ENCODE measurements around the gene LRMDA. TPM values are rescaled to one million over a fixed set of nuclear protein-coding genes. Genes with fewer than 3 reads are reported as not detected.

LRMDA gene
- total and polyA plus RNA-seq, 10 of the 15 experiments (the other 5 are each of a cell fraction or from before 2014, with no cell fraction given) = 0.07 to 0.54 (median 0.29) TPM; not detected in 4

- TF ChIP-seq ZSCAN29 (IDR thresholded peaks at IDR 0.05) (no peak), SKIL (IDR thresholded peaks at IDR 0.05; ENCODE audit: low read depth, poor library complexity, severe bottlenecking) (no peak), REST (IDR thresholded peaks at IDR 0.05; ENCODE audit: low read depth, low read length) (no peak), HDAC2 (IDR thresholded peaks at IDR 0.05) (no peak)
Observed at GRCh38 chr10:76479103-76479790, 1047.8 kb downstream of the LRMDA start (continued).

- no peaks in the 10 kb centered on the region for H4K20me1 ChIP-seq (ENCODE audit: control insufficient read depth, insufficient read depth)
- no peaks in the 10 kb centered on the region for H3K27me3 ChIP-seq (replicated peaks in 1 of 2; ENCODE audit: control insufficient read depth in 2 of 2, insufficient read depth in 2 of 2, low read length in 1 of 2)
- CTCF ChIA-PET = interaction anchor here (0.7 kb wide), 1 partner anchor 64 kb away, joined by 3 read pairs; no protein-coding TSS in a partner anchor
- no peak for TF ChIP-seq CHD4 (IDR thresholded peaks at IDR 0.05)
- no peak for TF ChIP-seq STAT3 (IDR thresholded peaks at IDR 0.05; ENCODE audit: low read depth, low read length)
- no peak overlapping the region for H3K4me2 ChIP-seq (ENCODE audit: control insufficient read depth, insufficient read depth)
- ATAC-seq (no peak), FAIRE-seq (no peak), DNase-seq (ENCODE audit: low read depth, low spot score) (no peak)
- intact Hi-C loops (cut with micrococcal nuclease; ENCODE audit: unreplicated experiment) = no loop called here
- H3K9ac ChIP-seq (ENCODE audit: control insufficient read depth, insufficient read depth, low read length) = no peak overlapping the region
- POLR2A ChIA-PET = interaction anchor here (0.6 kb wide), 1 partner anchor 397 kb away, joined by 3 read pairs; no protein-coding TSS in a partner anchor
- H3K9me3 ChIP-seq (replicated peaks; ENCODE audit: control insufficient read depth, insufficient read depth, low read length) = no peaks in the 10 kb centered on the region
- H3K27ac ChIP-seq (ENCODE audit: control insufficient read depth, insufficient read depth) = no peak overlapping the region
- no peaks in the 10 kb centered on the region for H3K36me3 ChIP-seq (ENCODE audit: control insufficient read depth in 2 of 2, insufficient read depth in 2 of 2, low read length in 1 of 2)
- whole genome bisulfite sequencing (ENCODE audit: insufficient coverage, insufficient replicate concordance, low lambda C conversion rate, missing lambda C conversion rate) = 26% methylated on average over 2 of the region's 2 CpGs
- no peak overlapping the region for H2AFZ ChIP-seq (ENCODE audit: control insufficient read depth, low read depth, low read length)
- SMC1A ChIA-PET (ENCODE audit: uncharacterized antibody, unreplicated experiment) = interaction anchor here (0.9 kb wide), 1 partner anchor 19 kb away, joined by 4 read pairs; no protein-coding TSS in a partner anchor
- H3K4me1 ChIP-seq (ENCODE audit: control insufficient read depth, insufficient read depth, low read length) = no peaks in the 10 kb centered on the region
- no TSS peak for BruUV-seq (replicated peaks)
- no peak overlapping the region for H3K4me3 ChIP-seq
- RAD21 ChIA-PET (ENCODE audit: unreplicated experiment) = no interaction called here
- in situ Hi-C loops (cut with MboI) = no loop called here
- H3K79me2 ChIP-seq (ENCODE audit: control insufficient read depth, insufficient read depth, low read length) = no peaks in the 10 kb centered on the region
Observed at GRCh38 chr10:76481178-76481577, 1049.8 kb downstream of the LRMDA start.

All from GM12878 (cell line).